IPS-NIHi7 (cell line): Measurements from ENCODE around the gene NOD2.

ENCODE experiments used
- DNase-seq: peaks from one replicate; pipeline ENCODE4 v3.0.0; 2012; ENCODE audit warnings: mixed read lengths; ENCODE audit errors: extremely low spot score

The NOD2 gene

DNA sequence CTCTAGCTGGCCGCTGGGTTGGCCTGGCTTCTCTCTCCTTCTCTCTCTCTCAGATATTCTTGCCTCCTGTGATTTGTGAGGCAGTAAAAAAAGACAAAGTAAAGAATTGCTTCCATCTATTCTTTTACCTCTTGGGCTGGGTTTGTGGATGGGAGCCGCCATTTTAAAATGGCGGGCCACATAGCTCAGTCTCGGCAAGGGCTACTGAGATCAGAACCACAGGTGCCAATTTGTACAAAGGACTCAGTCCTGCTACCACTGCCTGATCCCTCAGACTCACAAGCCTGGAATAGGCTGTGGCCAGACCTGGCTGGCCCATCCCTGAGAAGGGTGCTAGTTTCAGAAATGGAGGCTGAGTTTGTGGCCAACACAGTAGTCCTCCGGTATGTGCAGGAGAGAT is 24.1 kb downstream of the NOD2 start:
- DNase-seq = no peak

DNA sequence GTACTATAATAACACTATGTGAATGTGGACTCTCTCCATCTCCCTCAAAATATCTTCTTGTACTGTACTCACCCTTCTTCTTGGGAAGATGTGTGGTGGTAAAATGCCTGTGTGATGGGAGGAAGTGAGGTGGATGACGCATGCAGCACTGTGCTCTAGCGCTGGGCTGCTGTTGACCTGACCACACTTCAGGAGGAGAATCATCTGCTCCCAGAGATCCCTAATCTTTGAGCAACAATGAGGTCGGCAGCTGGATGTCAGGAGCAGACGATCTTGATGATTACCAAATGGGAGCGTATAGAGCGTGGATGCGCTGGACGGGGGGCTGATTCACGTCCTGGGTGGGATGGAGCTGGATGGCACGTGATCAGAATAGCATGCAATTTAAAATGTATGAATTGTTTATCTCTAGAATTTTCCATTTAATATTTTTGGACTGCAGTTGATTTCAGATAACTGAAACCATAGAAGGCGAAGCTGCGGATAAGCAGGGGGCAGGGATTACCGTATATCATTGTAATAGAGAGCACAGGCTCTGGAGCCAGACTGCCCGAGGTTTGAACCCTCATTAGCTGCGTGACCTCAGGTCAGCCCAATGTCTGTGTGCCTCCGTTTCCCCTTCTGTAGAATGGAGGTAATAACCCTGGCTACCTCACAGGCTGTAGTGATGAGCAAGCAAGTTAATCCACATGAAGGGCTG is 24.8 kb downstream of the NOD2 start:
- no peak for DNase-seq

GRCh38 chr16:50718761-50719400 is 25.5 kb downstream of the NOD2 start:
- no peak for DNase-seq

GRCh38 chr16:50719401-50720337 is 26.3 kb downstream of the NOD2 start:
- DNase-seq = peak; percentile 58

DNA sequence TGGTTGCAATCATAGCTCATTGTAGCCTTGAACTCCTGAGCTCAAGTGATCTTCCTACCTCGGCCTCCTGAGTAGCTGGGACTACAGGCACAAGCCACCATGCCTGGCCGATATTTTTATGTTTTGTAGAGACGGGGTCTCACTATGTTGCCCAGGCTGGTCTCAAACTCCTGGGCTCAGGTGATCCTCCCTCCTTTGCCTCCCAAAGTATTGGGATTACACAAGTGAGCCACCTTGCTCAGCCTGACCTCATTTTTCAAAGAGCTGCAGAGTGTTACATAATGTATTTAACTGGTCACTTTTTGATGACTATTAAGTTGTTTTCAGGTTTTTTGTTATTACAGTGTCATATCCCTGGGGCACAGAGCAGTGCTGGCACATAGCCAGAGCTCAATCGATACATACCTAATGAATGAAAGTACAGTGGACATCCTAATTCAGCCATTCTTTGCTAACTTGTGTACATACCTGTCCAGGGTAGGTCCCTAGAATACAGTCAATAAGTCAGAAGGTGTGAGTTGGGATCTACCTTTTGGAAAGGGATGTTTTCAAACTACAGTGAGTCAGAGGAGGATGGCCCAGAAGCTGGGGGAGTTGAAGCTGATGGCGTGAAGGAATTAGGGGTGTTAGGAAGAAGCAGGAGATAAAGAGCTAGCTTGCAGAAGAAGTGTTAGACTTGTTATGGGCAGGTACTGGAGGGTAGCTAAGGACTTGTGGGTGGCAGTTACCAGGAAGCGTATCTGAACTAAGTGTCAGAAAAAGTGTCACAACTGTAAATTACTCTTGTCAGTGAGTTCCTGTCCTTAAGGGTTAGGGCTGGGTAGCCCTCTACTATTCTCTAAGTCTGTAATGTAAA is 28.4 kb downstream of the NOD2 start:
- DNase-seq = no peak

- no peak for DNase-seq
These were observed 29.0 kb downstream of the NOD2 start for GRCh38 chr16:50722405-50722737.

- no peak for DNase-seq
These were observed 29.6 kb downstream of the NOD2 start for GRCh38 chr16:50722960-50723359.

GRCh38 chr16:50724306-50724705 is 30.9 kb downstream of the NOD2 start:
- DNase-seq = no peak

GRCh38 chr16:50731130-50731988 is 38.0 kb downstream of the NOD2 start:
- no peak for DNase-seq

DNA sequence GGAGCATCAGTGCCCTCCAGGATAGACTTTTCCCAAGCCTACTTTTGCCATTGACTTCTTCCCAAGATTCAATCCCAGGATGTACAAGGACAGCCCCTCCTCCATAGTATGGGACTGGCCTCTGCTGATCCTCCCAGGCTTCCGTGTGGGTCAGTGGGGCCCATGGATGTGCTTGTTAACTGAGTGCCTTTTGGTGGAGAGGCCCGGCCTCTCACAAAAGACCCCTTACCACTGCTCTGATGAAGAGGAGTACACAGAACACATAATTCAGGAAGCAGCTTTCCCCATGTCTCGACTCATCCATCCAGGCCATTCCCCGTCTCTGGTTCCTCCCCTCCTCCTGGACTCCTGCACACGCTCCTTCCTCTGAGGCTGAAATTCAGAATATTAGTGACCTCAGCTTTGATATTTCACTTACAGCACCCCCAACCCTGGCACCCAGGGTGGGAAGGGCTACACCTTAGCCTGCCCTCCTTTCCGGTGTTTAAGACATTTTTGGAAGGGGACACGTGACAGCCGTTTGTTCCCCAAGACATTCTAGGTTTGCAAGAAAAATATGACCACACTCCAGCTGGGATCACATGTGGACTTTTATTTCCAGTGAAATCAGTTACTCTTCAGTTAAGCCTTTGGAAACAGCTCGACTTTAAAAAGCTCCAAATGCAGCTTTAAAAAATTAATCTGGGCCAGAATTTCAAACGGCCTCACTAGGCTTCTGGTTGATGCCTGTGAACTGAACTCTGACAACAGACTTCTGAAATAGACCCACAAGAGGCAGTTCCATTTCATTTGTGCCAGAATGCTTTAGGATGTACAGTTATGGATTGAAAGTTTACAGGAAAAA is 38.8 kb downstream of the NOD2 start:
- DNase-seq = no peak

GRCh38 chr16:50733468-50733867 is 40.1 kb downstream of the NOD2 start:
- DNase-seq = no peak

DNA sequence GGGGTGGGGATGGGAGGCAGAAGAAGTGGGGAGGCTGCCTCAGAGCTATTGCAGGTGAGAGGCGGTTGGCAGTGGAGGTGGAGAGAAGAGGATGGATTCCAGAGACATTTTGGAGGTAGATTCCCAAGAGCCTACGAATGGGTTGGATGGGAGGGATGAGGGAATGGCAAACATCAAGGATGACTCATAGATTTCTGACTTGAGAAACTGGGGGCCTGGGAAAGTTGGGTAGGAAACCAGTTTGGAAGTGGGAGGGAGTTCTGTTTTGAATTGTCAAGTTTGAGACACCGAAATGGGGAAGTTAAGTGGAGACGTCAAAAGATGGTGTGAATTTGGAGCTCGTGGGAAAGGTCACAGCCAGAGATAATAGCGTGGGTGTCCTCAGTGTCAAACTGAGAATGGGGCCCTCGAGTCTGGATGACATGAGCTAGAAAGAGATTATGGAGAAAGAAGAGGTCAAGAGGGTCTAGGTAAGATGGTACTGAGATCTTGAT is 42.3 kb downstream of the NOD2 start:
- no peak for DNase-seq

- DNase-seq = no peak
These were observed 43.0 kb downstream of the NOD2 start for GRCh38 chr16:50736448-50736847.

DNA sequence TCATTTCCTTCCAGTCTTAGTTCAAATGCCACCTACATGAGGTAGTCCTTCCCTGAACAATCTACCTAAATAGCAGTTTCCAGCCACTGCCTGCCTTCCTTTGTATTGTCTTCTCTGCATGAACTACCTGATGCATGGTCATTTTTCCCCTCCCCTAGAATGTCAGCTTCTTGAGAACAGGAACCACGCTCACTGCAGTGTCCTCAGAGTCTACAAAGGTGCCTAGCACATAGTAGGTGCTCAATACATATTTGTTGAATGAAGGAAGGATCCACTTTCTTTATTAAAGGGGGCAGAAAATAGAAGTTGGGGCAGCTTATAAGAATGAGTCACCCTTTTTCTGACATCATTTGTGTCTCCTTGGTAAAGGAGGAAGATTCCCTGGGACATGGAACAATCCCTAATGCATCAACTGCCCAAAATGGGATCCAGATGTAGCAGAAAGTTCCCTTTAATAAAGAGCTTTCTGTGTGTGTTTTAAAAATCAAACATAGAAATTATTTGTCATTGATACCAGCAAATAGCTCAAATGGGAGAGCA is 44.1 kb downstream of the NOD2 start:
- no peak for DNase-seq

GRCh38 chr16:50739031-50739430 is 45.6 kb downstream of the NOD2 start:
- DNase-seq = no peak

DNA sequence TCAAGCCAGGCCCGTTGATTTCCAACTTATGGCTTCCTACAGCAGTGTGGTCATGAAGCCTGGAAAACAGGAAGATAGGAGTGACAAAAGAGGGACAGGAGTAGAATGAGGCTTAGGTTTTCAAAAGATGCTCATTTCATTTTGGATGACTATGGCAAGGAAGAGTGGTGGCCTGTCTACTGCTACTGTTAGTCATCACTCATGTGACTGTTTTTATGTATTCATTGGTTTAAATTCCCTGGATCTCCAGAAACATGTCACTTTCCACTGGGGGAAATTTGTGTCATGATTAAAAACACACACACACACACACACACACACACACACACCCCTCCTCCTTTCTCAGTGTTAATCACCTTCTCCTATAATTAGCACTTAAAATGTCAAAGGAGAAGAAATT is 47.3 kb downstream of the NOD2 start:
- no peak for DNase-seq

- no peak for DNase-seq
These were observed 47.9 kb downstream of the NOD2 start for GRCh38 chr16:50741225-50741780.

- DNase-seq = peak; percentile 100
These were observed 48.6 kb downstream of the NOD2 start, which contains the start of gene CYLD for GRCh38 chr16:50741781-50742575. CYLD (plus strand) TSS chr16:50742086; CDS start chr16:50749699, 7,613 bp downstream.
